ENCODE data around the gene PCIF1.

GRCh38 chr20:45968081-45968671 is 33.7 kb downstream of the PCIF1 start:
- TF ChIP-seq POLR2A (IDR thresholded peaks at IDR 0.05) (no peak), EP300 (IDR thresholded peaks at IDR 0.05) (no peak), CTCF (IDR thresholded peaks at IDR 0.05) (no peak)

Measured in tibial nerve (tissue), 4 donors.